ENCODE data around the gene TM9SF4.

Gene TM9SF4

DNA sequence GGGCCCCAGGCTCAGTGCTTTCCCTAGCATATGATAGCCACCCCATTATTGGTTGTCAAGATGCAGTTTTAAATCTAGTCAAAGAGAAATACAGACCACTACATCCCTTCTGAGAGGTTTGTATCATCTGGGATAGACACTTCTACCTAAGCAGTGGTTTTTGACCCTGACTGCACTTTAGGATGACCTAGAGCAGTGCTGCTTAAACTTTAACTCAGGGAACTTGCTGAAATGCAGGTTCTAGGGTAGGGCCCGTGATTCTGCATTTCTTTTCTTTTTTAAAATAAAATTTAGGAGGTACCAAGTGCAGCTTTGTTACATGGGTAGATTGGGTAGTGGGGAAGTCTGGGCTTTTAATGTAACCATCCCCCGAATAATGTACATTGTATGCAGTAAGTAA, 18.7 kb downstream of the TM9SF4 start:
- no peak for DNase-seq (ENCODE audit: low read depth in 2 of 2)

DNA sequence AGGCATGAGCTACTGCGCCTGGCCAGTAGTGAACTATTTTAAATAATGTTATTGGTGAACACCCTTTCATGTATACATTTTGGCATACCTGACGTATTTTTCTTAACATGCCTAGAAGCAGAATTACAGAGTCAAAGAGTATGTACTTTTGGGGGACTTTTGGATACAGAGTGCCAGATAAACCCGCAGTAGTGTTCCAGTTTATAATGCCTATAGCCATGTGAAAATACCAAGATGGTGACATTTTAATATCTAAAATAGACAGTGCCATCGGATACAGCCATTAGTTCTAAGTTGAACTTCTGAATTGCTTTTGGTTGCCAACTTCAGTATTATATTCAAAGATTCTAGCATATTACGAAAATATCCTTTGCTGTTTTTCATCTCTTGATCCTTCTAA, 20.3 kb downstream of the TM9SF4 start:
- DNase-seq (ENCODE audit: low read depth in 2 of 2) = no peak

DNA sequence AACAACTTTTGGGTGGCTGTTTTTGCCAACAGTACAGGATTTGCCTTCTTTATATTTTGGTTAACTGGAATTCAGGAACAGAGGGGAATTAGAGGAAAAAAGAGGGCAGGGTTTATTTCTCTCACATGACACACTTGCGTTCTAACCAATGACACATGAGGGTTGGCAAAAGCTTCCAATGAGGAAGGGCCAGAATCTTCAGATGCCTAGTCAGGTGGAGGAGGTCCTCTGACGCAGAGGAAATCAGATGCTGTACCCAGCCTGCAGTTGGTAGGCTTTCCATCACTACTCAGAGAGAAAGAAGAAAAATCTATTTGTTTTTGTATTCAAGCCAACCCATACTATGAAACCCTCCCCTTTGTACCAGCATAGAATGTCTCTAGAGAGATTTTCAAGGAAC, 20.8 kb downstream of the TM9SF4 start:
- no peak for DNase-seq (ENCODE audit: low read depth in 2 of 2)

DNA sequence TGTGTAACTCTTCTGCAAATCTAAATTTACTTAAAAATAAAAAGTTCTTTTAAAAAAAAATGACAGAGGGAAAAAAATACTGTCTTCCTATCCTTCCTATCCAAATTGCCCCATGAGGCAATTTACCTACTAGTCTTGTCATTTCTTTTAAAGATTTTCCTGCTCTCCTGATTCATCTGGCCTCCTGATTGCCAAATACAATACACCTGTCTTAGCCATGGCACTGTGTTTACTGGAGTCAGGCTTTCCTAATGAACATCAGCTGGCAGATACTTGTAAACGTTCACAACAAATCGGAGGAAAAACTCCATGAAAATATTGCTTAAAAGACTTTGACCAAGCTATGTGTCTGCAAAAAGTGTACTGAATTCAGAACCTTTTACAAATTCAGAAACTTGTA, 21.5 kb downstream of the TM9SF4 start:
- DNase-seq (ENCODE audit: low read depth in 2 of 2) = no peak

DNA sequence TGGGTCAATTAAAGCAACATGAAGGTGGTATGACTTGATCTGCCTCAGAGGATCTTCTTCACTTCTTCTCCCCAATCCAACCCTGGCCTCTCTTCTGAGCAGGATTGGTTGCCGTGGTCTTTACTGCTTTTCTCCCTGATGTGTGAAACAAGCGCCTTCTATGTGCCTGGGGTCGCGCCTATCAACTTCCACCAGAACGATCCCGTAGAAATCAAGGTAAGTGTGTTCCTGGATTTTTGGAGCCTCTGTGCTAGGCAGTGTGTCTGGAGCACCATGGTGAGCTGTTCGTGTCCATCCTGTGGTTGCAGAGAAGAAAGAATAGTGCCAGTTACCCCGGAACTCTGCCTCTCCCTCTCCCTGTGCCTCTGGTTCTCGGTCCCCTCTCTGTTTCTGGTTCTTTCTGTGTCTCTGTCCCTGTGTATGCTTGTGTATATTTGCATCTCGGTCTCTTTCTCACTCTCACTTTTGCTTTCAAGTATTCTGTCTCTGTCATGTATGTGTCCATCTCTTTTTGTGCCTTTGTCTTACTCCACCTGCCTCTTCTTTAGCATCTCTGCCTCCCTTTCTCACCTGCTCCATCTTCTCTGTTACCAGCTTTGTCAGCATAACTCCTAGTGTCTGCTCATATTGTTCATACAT, 23.5 kb downstream of the TM9SF4 start:
- no peak for DNase-seq (ENCODE audit: low read depth in 2 of 2)

DNA sequence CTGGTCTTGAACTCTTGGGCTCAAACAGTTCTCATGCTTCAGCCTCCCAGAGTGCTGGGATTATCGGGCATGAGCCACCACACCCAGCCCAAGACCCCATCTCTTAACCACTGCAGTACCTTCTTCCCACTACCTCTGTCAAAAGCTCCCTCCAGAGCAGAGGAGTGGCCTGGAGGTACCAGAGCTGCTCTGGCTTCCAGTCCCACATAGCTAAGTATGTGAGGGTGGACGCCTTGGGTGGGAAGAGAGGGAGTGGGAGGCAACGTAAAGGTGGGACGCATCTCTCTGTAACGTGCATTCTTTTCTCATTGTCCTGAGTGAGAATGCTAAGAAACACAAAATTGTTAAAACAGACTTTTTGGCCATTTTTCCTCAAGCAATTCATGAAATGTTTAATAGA, 24.5 kb downstream of the TM9SF4 start:
- no peak for DNase-seq (ENCODE audit: low read depth in 2 of 2)

DNA sequence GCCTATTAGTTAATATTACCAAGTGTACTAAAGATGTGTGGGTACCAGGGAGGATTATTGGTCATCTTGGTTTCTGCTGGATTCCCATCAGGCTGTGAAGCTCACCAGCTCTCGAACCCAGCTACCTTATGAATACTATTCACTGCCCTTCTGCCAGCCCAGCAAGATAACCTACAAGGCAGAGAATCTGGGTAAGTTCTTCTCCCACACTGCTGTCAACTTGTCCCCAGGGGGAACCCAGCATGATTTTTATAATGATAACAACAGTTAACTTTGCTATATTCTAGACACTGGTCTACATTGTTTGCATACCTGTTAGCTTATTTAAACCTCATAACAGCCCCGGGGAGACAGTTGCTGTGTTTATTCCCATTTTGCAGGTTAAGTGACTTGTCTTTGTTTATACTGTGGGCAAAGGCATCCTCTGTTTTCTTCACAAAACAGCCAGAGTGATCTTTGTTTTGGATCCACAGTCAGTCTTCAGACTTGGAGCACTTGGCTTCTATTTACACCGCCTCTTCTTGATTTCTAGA, 26.5 kb downstream of the TM9SF4 start:
- DNase-seq (ENCODE audit: low read depth in 2 of 2) = no peak

DNA sequence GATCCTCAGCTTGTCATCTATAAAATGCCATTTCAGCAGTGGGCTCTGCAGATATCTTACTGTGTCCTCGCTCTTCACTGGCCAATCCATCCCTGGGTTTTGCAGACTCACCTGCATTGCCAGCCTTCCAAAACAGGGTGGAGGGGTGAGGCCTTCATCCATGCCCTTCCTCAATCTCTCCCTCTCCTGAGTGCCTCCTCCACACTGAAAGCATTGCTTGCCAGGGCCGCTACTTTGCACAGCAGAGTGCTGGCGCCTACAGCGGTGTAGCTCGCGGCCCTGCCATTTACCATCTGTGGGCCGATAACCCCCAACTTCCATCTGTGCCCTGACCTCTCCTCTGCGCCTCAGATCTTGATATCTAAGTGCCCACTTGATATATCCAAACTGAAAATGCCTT, 29.4 kb downstream of the TM9SF4 start:
- DNase-seq (ENCODE audit: low read depth in 2 of 2) = no peak

DNA sequence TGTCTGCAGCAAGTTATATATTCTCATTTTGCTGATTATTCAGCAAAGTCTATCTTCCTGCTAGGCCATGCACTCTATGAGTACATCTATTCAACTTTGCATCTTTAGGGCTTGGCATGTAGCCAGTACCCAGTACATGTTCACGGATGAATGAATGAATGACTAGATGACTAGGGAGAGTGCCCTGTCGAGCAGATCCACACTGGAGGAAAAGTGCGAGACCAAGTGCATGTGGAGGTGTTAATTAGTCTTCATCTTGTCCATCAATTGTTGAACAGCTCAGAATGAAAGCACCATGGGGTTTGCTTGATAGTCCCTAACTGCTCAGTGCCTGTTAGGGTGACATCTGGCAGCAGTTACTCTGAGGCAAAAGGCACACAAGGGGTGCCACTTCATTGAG, 30.4 kb downstream of the TM9SF4 start:
- no peak for DNase-seq (ENCODE audit: low read depth in 2 of 2)

DNA sequence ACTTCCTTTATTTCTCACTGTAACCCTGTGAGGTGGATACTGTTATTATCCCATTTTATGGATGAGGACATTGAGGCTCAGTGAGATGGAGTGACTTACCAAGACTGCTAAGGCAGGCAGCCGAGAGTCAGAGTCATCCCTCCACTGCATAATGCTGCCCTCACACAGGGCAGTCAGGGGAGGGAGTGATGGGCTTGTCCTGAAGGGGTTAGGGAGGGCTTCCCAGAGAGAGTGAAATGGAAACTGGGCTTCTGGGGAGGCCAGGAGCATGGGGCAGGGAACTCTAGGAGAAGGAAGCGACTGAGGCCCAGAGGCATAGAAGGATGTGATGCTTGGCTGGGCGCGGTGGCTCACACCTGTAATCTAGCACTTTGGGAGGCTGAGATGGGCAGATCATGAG, 31.1 kb downstream of the TM9SF4 start:
- no peak for DNase-seq (ENCODE audit: low read depth in 2 of 2)

DNA sequence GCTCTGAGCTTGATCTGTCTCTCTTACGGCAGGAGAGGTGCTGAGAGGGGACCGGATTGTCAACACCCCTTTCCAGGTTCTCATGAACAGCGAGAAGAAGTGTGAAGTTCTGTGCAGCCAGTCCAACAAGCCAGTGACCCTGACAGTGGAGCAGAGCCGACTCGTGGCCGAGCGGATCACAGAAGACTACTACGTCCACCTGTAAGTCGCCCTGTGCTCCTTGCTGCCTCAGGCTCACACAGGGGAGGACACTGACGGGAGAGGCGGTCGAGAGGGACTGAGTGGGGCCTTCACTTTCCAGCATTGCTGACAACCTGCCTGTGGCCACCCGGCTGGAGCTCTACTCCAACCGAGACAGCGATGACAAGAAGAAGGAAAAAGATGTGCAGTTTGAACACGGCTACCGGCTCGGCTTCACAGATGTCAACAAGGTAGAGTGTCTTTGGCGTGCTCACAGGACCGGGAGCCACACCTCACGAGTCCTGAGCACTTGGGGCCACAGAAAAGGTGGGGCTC, 32.0 kb downstream of the TM9SF4 start:
- no peak for DNase-seq (ENCODE audit: low read depth in 2 of 2)

DNA sequence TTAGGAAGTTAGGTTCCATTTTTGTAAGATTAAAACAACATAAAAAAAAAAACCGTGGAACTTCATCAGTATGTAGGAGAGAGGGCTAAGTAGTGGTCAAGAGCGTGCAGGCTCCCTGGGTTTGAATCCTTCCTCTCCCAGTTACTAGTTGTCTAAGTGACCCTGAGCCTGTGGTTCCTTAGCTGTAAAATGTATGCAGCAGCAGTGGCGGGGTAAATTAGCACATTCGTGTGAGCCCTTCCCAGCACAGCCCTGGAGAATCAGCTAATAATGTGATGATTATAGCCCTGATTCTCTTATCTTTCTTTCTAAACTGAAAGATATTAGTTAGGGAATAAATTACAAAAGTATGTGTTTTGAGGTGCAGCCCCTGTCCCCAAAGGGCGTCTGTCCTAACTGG, 32.6 kb downstream of the TM9SF4 start:
- no peak for DNase-seq (ENCODE audit: low read depth in 2 of 2)

DNA sequence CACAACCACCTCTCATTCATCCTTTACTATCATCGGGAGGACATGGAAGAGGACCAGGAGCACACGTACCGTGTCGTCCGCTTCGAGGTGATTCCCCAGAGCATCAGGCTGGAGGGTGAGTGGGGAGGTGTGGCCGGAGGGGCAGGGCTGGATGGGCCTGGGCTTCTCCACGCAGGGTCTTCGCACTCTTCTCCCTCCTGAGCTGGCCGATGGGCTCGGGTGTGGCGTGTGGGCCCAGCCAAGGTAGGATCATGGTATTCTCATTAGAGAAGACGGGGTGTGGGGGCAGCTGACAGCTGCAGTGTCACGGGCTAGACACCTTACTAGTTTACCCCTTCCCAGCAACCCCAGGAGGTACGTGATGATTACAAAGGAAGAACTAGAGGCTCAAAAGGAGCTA, 33.5 kb downstream of the TM9SF4 start:
- DNase-seq (ENCODE audit: low read depth in 2 of 2) = no peak

DNA sequence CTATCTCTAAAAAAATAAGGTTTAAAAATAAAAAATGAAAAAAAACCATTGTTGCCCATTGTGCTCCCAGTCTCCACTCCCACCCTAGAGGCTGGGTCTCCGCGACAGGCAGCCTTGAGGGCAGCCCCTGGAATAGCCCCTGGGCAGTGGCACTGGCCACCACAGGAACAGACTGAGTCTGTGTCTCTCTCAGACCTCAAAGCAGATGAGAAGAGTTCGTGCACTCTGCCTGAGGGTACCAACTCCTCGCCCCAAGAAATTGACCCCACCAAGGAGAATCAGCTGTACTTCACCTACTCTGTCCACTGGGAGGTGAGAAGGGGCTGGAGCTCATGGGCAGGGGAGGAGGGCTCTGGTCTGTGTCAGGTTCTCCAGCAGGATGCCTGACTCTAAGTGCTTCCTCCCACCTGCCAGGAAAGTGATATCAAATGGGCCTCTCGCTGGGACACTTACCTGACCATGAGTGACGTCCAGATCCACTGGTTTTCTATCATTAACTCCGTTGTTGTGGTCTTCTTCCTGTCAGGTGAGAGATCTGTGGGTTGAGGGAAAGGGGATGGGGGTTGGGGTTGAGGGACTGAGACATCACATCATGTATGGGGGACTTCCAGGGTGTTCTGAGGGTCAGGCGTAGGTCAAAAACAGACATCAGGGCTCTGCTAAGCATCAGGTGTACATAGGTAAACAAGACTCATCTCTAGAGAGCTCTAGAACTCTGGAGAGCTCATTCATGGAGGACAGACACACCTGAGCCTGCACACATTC, 35.6 kb downstream of the TM9SF4 start:
- DNase-seq (ENCODE audit: low read depth in 2 of 2) = no peak

DNA sequence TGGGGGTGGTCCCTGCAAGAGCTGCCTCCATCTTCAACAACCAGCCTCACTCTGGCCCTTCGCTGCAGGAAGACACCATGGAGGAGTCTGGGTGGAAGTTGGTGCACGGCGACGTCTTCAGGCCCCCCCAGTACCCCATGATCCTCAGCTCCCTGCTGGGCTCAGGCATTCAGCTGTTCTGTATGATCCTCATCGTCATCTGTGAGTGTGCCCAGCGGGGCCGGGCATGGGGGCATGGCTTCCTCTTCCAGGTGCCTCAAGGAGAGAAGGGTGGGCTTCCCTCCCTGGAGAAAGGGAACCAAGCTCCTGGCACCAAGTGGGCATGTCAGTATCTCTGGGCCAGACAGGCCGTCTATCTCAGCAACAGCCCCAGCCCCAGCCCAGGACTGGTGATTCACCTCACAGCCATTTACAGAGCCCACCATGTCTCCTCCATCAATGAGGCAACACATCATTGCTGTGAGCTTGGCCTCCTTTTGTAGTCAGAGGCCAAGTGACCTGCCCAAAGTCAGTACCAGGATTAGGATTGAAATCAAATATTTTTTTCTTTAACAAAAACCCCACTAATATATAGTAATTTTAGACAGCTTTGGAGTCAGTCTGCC, 40.2 kb downstream of the TM9SF4 start:
- DNase-seq (ENCODE audit: low read depth in 2 of 2) = no peak

DNA sequence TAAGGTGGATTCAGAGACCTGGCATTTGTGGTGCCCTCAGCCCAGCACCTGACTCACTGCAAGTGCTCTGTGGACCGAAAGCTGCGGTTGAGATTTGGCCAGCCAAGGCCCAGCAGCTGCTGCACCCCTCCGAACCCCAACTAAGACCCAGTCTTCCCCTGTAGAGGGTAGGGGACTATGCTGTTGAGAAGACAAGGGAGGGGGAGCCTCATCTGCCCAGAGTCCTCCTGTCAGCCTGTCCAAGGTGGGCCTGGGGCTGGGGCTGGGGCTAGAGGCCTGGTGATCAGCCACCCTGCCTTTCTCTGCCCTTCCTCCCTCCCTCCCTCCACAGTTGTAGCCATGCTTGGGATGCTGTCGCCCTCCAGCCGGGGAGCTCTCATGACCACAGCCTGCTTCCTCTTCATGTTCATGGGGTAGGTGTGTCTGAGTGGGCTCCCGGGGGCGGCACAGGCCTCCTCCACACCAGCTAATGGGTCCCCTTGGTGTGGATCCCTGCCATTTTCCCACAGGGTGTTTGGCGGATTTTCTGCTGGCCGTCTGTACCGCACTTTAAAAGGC, 40.9 kb downstream of the TM9SF4 start:
- no peak for DNase-seq (ENCODE audit: low read depth in 2 of 2)

DNA sequence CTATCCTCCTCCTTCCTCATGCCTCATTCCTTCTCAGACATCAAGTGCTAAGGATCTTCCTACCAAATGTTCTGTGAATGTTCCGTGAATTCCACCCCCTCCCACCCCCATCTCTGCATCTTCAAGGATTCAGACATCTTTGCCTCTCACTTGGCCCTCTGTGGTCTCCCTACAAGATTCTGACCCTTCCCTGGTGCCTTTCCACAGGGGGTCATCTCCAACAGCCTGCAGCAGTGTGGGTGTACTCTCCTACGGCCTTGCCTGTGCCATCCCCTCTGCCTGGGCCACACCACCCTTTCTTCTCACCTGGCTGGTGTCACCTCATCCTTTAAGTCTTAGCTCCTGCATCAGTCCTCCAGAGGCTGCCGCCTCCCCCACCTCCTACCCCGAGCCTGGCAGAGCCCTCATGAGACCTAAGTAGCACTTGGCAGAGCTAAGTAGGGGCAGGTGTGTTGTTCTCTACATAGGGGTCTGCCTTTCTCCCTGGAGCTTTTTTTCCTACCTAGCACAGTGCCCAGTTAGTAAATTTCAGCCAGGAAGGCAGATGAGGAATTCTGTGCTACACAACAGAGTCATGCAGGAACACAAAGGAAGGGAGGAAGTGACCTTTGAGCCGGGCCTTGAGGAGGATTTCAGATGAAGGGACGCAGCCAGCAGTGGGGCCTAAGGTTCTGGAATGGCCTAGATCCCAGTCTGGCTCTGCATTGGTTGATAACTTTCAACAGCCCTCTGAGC, 43.1 kb downstream of the TM9SF4 start:
- DNase-seq (ENCODE audit: low read depth in 2 of 2) = no peak

DNA sequence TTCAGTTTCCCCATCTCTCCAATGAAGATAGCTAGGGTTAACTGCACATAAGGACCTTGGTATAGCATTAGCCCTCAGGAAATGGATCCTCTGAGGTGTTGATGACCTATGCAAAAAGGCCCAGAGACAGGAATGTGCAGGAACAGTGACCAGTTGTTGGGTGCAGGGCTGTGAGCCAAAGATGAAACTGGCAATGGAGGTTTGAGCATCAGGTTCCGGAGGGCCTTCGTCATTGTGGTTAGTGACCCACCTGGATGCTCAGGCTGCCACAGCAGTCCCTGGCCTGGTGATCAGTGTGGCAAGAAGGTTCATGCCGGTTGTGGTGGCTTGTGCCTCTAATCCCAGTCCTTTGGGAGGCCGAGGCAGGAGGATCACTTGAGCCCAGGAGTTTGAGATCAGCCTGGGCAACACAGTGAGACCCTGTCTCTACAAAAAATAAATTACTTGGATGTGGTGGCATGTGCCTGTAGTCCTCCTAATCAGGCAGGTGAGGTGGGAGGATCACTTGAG, 43.7 kb downstream of the TM9SF4 start:
- no peak for DNase-seq (ENCODE audit: low read depth in 2 of 2)

DNA sequence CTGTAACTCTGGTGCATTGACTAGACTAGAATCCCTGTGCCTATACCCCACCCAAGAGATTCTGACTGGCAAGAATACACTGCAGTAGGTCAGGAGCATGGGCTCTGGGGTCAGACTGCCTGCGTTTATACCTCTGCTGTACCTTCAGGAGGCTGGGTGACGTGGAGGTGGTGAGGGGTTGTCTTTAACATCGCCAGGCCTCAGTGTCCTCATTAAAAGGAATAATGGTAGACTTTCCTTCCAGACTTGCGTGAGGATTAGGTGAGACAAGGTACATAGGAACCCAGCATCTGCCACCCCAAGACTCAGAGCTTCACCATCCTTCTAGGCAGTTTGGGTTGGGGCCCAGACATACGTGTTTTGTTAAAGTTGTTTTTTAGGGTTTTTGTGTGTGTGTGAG, 44.3 kb downstream of the TM9SF4 start:
- DNase-seq (ENCODE audit: low read depth in 2 of 2) = no peak

DNA sequence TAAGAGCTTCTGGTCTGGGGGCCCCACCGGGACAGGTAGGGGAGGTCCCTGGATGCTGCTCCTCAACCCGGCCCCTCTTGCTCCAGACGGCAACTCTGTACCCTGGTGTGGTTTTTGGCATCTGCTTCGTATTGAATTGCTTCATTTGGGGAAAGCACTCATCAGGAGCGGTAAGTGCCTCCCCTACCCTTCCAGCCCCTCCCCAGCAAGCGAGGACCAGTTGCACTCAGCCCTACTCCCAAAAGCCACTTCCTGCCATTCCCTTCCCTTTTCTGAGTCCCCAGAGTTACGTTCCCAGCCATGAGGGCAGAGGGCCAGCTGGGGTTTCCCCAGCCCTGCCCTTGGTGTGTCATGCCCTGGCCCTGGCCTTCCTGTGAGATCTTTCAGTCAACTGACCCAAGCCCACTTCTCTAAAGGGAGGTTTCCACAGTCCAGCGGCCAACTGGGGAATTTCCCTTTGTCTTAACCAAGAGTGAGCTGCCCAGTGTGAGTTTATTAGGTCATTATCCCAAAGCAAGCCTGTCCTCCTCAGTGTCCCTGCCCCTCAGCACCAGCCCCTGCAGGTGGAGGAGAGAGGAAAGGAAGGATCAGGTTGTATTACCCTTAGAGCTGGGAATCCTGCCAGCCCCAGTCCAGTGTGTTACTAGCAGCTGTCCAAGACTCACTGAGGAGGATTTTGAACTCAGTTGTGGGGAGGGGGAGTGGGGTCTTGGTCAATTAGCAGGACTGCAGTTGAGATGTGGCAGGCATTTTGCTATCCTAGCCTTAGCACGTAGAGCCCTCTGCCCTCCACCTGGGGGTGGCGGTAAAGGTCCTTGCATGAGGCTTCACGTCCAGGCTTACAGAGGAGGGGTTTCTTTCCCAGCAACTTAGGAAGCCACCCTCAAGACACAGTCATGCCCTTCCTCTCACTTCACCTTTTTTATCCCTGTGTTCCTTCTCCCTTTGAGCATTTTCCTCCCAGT, 45.8 kb downstream of the TM9SF4 start:
- peak; percentile 5 to 23 for DNase-seq (ENCODE audit: low read depth in 2 of 2)
